ENCODE data around the gene BICDL1.

GRCh38 chr12:120141336-120141735, 152.3 kb downstream of the BICDL1 start:
- no peak for TF ChIP-seq CTCF (conservative IDR thresholded peaks at IDR 0.05; ENCODE audit: low read depth, low read length)
- no peak for TF ChIP-seq EZH2 (IDR thresholded peaks at IDR 0.05; ENCODE audit: borderline replicate concordance, low read depth, low read length, poor library complexity, severe bottlenecking)

Measured in A673 (cell line).